Suprapubic skin (tissue), 4 donors: ENCODE data around the gene ERCC1.

Experiments
- POLR2A ChIP-seq, 2 donors: fragments of 450-650 bp; IDR thresholded peaks; one replicate each; pipeline ENCODE4 v1.6.1; 2017; ENCODE audit warnings: antibody characterized with exemption in 2 of 2, mild to moderate bottlenecking in 2 of 2, moderate library complexity in 2 of 2
- POLR2AphosphoS5 ChIP-seq, 3 donors: sonication (generic); formaldehyde crosslinking; IDR thresholded peaks; one replicate each; pipeline ENCODE4 v1.6.1; 2017; ENCODE audit warnings: antibody characterized with exemption in 3 of 3
- TF ChIP-seq, protein P1 (sequence below), 2 donors: fragments of 200-600 bp in 1 of 2; fragments of 450-650 bp in 1 of 2; sonication (generic) in 1 of 2; IDR thresholded peaks; one replicate each; pipeline ENCODE4 v1.5.1; 2016 to 2019; ENCODE audit warnings: antibody characterized with exemption in 2 of 2, mild to moderate bottlenecking in 1 of 2, moderate library complexity in 1 of 2

DNA sequence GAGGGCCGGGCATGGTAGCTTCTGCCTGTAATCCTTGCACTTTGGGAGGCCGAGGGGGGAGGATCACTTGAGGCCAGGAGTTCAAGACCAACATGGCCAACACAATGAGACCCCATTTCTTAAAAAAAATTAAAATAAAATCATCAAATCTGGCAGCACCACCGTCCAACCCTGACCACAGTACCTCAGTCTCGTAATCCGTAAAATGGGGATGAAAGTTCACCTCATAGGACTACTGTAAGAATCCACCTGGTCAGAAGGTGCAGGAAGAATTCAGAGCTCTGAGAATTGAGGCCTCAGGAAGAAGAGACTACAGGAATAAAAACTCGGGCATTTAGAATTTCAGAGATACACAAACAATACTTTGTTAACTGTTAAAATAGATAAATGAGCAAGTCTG is 21.9 kb downstream of the ERCC1 start:
- TF ChIP-seq, protein P1, sequence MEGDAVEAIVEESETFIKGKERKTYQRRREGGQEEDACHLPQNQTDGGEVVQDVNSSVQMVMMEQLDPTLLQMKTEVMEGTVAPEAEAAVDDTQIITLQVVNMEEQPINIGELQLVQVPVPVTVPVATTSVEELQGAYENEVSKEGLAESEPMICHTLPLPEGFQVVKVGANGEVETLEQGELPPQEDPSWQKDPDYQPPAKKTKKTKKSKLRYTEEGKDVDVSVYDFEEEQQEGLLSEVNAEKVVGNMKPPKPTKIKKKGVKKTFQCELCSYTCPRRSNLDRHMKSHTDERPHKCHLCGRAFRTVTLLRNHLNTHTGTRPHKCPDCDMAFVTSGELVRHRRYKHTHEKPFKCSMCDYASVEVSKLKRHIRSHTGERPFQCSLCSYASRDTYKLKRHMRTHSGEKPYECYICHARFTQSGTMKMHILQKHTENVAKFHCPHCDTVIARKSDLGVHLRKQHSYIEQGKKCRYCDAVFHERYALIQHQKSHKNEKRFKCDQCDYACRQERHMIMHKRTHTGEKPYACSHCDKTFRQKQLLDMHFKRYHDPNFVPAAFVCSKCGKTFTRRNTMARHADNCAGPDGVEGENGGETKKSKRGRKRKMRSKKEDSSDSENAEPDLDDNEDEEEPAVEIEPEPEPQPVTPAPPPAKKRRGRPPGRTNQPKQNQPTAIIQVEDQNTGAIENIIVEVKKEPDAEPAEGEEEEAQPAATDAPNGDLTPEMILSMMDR (IDR thresholded peaks at IDR 0.05) = no peak
- TF ChIP-seq POLR2A (IDR thresholded peaks at IDR 0.05) = no peak
- no peak for TF ChIP-seq POLR2AphosphoS5 (IDR thresholded peaks at IDR 0.05)
